HG03159 (cell line): Measurements from ENCODE around the gene BSG.
"Not testable (repeated sequence)": the region's sequence is repeated elsewhere in the genome, so short reads cannot be mapped to it uniquely, and the experiment has no call there.

Source experiments
- ATAC-seq: cut with Tn5 transposase; IDR thresholded peaks from one replicate; pipeline ENCODE4 v1.9.1; 2021; ENCODE audit warnings: mild to moderate bottlenecking, moderate library complexity; ENCODE audit not compliant: unreplicated experiment

The BSG gene

DNA sequence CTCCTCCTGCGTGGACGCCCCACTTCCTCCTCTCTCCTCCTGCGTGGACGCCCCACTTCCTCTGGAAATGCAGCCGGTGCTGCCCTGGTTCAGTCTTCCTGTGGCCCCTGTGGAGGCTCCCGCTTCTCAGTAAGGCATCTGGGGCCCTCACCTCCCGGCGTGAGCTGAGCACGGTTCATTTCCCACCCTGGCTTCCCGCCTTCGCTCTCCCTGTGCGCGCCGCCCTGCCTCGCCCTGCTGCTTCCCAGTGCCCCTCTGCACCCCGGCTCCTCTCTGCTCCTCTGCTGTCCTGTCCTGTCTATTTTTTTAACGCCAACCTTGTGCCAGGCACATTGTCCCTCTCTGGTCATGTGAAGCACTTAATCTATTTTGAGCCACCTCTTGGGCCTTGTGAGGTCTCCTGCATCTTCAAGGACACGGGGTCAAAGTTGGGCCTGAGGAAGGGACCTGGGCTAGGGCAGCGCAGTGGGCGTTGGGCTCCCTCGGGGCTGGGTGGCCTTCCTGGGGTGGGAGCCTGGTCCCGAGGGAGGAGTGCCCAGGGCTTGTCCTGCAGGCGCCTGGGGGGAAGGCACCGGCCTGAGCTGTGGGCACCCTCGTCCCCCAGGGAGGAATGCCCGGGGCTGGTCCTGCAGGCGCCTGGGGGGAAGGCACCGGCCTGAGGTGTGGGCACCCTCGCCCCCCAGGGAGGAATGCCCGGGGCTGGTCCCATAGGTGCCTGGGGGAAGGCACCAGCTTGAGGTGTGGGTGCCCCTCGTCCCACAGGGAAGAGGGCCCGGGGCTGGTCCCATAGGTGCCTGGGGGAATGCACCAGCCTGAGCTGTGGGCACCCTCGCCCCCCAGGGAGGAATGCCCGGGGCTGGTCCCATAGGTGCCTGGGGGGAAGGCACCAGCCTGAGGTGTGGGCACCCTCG lies 30.2 kb downstream of the BSG start:
- ATAC-seq = no peak

DNA sequence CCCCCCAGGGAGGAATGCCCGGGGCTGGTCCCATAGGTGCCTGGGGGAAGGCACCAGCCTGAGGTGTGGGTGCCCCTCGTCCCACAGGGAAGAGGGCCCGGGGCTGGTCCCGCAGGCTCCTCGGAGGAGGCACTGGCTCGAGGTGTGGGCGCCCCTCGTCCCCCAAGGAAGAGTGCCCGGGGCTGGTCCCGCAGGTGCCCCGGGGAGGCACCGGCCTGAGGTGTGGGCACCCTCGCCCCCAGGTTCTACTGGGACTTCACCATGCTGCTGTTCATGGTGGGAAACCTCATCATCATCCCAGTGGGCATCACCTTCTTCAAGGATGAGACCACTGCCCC lies 30.9 kb downstream of the BSG start:
- ATAC-seq = not testable (repeated sequence)

DNA sequence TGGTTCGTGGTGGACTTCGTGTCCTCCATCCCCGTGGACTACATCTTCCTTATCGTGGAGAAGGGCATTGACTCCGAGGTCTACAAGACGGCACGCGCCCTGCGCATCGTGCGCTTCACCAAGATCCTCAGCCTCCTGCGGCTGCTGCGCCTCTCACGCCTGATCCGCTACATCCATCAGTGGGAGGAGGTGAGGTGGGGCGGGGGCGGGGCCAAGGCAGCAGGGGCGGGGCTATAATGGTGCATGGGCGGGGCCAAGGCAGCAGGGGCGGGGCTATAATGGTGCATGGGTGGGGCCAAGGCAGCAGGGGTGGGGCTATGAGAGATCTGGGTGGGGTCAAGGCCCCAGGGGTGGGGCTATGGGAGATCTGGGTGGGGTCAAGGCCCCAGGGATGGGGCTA lies 31.4 kb downstream of the BSG start:
- ATAC-seq = not testable (repeated sequence)

DNA sequence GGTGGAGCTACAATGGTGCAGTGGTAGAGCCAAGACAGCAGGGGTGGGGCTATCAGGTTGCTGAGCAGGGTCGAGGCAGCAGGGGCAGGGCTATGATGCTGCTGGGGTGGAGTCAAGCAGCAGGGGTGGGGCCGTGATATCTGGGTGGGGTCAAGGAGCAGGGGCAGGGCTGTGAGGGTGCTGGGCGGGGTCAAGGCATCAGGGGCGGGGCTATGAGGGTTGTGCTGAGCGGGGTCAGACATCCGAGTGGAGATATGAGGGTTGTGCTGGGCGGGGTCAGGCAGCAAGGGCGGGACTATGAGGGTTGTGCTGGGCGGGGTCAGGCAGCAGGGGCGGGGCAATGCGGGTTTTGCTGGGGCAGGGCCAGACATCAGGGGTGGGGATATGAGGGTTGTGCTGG lies 32.0 kb downstream of the BSG start:
- no peak for ATAC-seq

DNA sequence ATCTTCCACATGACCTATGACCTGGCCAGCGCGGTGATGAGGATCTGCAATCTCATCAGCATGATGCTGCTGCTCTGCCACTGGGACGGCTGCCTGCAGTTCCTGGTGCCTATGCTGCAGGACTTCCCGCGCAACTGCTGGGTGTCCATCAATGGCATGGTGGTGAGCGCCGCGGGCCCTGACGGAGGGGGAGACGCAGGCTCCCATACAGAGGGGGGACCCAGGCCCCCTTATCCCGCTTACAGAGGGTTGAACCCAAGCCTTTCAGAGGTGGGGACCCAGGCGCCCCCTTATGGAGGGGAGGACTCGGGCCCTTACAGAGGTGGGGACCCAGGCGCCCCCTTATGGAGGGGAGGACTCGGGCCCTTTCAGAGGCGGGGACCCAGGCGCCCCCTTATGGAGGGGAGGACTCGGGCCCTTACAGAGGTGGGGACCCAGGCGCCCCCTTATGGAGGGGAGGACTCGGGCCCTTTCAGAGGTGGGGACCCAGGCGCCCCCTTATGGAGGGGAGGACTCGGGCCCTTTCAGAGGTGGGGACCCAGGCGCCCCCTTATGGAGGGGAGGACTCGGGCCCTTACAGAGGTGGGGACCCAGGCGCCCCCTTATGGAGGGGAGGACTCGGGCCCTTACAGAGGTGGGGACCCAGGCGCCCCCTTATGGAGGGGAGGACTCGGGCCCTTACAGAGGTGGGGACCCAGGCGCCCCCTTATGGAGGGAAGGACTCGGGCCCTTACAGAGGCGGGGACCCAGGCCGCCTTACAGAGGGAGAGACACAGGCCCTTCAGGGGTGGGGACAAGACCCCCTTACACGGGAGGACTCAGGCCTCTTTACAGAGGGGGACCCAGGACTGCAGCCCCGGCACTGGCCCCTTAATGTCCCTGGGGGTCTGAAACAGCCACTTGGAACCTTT lies 32.9 kb downstream of the BSG start:
- ATAC-seq = not testable (repeated sequence)

DNA sequence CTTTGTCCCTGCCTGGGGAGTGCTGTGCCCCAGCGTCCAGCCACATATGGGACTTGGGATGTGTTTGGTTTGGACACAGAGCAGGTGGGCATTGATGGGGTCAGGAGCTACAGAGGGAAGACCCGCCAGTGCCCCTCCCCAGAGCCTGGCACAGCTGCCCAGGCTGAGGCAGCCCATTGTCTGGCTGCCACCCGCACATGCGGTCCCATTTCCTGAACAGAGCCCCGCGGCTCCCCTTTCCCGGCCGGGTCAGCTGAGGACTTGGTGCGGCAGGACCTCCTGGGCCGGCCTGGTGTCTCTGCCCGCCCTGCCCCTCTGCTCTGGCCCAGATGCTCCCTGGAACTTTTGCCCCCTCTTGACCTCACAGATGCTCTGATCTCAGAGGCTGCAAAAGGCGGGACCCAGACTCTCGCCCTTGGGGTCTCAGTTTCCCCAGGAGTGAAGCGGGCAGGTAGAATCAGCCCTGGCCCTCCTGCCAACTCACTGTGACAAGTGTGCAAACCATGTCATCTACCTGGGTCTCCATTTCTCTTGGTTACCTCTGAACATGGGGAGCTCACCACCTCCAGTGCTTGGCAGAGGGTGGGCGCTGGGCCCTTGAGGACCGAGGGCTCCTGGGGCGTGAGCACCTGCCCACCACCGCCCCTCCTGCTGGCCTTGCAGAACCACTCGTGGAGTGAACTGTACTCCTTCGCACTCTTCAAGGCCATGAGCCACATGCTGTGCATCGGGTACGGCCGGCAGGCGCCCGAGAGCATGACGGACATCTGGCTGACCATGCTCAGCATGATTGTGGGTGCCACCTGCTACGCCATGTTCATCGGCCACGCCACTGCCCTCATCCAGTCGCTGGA lies 35.1 kb downstream of the BSG start:
- no peak for ATAC-seq

DNA sequence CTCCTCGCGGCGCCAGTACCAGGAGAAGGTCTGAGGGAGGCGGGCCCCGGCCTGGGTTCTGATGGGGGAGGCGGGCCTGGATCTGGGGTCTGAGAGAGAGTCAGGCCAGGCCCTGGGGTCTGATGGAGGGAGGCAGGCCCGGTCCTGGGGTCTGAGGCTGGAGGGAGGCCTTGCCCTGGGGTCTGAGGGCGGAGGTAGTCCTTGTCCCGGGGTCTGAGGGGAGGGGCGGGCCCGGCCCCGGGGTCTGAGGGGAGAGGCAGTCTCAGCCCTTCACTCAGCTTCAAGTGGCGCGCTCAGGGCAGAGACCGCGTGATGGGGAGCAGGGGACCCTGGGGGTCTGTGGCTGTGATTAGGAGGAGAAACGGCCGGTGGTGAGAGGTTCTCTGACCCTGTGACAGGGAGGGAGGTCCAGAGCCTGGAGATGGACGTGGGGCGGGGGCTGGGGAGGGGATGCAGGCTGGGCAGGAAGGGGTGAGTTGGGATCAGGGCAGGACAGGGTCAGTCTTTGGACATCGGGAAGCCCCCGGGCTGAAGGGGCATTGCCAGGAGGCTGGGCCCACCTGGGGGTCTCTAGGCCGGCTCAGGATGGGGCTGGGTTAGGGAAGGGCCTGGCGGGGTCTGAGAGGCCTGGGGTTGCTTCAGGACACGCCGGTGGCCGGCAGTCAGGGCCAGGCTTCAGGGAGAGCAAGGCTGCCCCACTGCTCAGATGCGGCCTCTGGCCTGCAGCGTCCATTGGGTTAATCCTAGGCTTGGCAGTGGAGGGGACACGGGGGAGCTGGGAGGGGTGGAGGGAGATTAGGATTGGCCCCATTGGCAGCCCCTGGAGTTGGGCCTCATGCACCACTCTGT lies 36.0 kb downstream of the BSG start:
- no peak for ATAC-seq

DNA sequence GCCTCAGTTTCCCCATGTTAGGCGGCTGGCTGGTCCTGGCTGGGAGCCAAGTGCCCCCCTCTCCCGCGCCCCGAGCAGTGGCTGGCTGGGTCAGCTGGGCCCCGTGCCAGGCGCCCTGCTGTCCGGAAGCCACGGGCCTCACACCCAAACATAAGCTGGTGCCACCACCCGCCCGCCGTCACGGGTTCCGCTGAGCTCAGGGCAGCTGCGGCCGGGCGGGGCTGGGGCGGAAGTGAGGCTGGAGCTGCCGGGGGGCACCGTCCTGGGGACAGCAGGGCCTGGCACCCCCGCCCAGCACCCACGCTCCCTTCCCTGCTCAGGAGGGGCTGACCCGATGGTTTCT lies 36.6 kb downstream of the BSG start:
- ATAC-seq = no peak

DNA sequence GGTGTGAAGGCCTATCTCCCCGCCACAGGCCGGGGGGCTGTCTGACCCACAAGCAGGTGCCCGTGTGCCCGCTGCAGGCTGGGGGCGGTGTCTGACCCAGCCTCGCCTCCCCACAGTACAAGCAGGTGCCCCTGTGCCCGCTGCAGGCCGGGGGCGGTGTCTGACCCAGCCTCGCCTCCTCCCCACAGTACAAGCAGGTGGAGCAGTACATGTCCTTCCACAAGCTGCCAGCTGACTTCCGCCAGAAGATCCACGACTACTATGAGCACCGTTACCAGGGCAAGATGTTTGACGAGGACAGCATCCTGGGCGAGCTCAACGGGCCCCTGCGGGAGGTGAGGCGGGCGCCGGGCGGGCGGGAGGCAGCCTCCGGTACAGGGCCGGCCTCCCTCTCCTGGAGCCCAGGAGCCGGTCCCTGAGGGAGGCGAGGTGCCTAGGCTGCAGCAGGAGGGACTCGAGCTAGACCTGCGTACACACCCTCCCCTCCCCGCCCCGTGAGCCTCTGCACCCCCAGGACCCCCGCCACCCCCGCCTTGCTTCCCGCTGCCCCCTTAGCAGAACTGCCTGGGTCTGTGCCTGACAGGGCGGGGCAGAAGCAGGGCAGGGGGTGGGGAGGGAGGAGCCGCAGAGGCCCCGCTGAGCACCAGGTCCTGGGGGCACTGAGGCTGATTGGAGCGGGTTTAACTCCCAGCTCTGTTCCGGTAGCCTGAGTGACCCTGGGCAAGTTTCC lies 37.8 kb downstream of the BSG start:
- no peak for ATAC-seq

DNA sequence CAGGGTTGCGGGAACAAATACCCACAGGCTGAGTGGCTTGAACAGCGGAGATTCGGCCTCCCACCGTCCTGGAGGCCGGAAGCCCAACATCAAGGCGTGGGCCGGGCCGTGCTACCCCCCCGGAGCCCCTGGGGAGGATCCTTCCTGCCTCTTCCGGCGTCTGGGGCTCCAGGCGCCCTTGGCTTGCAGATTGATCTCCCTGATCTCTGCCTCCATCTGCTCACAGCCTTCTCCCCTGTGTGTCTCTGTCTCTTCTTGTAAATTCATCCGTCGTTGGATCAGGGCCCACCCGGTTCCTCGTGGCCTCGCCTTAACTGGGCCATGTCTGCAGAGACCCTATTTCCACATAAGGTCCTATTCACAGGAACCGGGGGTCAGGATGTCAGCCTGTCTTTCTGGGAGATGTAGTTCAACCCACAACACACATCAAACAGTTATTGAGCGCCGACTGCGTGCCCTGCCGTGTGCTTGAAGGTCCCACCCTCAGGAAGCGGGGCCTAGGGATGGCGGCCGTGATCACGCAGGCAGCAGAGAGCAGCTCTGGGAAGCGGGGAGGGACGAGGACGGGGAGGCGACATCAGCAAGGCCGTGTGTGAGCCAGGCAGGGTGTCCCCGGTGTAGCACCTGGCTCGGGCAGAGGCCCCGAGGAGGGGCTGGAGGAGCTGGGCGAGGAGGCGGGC lies 38.5 kb downstream of the BSG start:
- ATAC-seq = no peak

DNA sequence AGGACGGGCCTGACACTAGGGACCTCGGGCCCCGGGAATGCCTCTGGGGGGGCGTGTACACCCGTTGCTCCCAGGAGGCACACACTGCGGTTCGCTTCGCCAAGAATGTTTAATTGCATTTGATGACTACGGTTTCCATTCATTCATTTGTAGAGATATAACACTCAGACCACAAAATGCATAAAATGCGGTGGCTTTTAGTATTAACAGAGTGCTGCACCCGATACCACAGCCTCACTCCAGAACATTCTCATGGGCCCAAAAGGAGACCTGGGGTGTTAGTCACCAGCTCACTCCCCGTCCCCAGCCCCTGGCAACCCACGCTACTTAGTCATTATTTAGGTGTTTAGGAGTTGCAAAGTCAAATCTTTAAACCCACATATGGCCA lies 39.1 kb downstream of the BSG start:
- ATAC-seq = no peak

DNA sequence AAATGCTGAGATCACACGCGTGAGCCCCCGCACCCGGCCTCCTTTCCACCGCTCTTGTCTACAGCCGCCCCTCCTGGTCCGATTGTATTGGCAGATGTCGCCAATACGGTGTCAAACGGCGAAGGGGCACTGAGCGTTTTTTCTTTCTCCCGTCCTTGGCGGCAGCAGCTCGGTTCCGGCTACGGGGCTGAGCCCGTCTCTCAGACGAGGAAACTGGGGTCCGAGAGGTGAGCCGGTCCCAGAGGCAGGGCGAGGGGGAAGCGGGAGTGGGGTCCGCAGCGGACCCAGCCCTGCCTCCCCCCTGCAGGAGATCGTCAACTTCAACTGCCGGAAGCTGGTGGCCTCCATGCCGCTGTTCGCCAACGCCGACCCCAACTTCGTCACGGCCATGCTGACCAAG lies 40.5 kb downstream of the BSG start:
- ATAC-seq = no peak

DNA sequence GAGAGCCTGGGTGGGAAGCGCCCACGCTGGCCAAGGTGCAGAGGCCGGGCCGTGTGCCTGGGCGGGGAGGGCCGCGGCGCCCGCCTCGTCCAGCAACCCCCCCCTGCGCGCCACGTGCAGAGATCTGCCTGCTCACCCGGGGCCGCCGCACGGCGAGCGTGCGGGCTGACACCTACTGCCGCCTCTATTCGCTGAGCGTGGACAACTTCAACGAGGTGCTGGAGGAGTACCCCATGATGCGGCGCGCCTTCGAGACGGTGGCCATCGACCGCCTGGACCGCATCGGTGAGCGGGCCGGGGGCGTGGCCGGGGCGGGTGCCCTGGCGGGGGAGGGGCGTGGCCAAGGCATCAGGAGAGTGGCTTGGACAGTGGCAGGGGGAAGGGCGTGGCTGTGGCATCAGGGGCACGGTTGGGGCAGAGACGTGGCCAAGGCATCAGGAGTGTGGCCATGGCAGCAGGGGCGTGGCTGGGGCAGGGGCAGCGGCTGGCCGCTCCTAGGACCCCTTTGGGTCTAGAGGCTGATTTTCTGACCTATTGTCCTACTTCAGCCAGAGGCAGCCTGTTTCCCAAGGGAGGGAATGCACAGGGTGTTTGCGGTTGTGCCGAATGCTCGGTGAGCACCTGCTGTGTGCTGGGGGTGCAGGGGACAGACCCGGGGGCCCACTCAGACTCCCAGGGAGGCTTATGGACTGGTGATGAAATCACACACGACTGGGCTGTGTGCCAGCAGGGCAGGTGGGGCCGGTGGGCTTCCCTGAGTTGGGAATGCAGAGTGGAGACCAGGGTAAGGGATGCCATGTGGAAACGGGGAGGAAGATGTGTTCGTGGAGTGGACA lies 41.6 kb downstream of the BSG start:
- no peak for ATAC-seq

DNA sequence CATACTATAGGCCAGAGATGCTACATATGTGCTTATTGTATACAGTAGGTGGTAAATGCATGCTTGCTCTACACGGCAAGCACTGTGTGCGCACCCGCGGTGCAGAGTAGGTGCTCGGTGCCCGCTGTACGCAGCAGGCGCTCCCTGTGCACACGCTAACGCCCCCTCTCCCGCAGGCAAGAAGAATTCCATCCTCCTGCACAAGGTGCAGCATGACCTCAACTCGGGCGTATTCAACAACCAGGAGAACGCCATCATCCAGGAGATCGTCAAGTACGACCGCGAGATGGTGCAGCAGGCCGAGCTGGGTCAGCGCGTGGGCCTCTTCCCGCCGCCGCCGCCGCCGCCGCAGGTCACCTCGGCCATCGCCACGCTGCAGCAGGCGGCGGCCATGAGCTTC lies 43.2 kb downstream of the BSG start:
- ATAC-seq = no peak

DNA sequence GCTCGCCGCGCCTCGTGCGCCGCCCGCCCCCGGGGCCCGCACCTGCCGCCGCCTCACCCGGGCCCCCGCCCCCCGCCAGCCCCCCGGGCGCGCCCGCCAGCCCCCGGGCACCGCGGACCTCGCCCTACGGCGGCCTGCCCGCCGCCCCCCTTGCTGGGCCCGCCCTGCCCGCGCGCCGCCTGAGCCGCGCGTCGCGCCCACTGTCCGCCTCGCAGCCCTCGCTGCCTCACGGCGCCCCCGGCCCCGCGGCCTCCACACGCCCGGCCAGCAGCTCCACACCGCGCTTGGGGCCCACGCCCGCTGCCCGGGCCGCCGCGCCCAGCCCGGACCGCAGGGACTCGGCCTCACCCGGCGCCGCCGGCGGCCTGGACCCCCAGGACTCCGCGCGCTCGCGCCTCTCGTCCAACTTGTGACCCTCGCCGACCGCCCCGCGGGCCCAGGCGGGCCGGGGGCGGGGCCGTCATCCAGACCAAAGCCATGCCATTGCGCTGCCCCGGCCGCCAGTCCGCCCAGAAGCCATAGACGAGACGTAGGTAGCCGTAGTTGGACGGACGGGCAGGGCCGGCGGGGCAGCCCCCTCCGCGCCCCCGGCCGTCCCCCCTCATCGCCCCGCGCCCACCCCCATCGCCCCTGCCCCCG lies 43.8 kb downstream of the BSG start:
- no peak for ATAC-seq

DNA sequence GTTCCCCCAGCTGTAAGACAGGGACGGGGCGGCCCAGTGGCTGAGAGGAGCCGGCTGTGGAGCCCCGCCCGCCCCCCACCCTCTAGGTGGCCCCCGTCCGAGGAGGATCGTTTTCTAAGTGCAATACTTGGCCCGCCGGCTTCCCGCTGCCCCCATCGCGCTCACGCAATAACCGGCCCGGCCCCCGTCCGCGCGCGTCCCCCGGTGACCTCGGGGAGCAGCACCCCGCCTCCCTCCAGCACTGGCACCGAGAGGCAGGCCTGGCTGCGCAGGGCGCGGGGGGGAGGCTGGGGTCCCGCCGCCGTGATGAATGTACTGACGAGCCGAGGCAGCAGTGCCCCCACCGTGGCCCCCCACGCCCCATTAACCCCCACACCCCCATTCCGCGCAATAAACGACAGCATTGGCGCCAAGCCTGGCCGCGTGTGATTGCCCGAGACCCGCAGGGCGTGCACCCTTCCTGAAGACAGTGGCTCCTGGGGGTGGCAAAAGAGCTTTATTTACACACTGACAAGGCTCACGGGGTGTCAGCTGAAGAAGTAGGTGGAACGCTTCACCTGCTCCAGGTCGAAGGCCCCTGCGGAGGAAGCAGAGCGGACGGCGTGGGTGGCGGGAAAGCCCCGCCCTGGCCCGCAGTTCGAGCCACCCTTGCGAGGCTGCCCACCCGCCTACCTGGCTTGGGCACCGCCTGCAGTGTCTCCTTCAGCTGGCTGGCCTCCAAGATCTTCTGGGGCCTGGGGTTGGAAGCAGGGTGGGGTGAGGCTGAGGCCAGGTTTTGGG lies 44.5 kb downstream of the BSG start:
- no peak for ATAC-seq
